ENCODE results near the gene FNDC1. TPM values are rescaled to one million over a fixed set of nuclear protein-coding genes. Genes with fewer than 3 reads are reported as not detected.

FNDC1 gene
- total RNA-seq, 1 donor from 2014 or later, result not detected

DNA sequence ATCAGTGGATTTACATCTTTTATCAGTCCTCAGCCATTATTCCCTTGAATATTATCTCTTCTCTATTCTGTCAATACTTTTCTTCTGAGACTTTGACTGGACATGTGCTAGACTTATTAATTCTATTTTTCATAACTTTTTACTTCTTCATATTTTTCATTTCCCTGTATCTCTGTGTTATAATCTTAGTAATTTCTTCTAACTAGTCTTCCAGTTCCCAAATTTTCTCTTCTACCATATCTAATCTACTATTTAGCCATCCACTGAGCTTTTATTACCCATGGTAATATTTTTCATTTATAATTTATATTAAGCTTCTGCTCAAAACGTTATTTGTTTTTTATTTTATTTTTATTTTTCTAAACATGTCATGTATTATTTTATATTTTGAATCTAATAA is 13.1 kb upstream of the FNDC1 start:
- intact Hi-C loops (cut with micrococcal nuclease), result no loop called here

DNA sequence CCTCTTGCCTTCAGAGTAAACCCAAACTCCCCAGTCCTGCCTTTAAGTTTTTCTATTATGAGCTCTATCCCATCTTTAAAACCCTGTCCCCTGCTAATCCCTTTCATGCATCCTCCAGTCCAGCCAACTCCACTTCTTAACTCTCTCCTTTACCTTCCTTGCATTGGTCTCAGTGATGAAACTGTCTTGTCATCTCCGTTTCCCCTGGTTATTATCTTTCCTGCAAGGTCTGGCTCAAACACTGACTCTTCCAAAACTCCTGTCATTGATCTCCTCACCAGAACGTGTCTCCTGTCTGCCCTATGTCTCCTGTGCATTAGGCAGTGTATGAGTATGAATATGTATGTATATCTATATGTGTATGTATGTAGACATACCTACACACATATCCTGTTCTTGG is 11.8 kb upstream of the FNDC1 start:
- intact Hi-C loops (cut with micrococcal nuclease), result no loop called here

DNA sequence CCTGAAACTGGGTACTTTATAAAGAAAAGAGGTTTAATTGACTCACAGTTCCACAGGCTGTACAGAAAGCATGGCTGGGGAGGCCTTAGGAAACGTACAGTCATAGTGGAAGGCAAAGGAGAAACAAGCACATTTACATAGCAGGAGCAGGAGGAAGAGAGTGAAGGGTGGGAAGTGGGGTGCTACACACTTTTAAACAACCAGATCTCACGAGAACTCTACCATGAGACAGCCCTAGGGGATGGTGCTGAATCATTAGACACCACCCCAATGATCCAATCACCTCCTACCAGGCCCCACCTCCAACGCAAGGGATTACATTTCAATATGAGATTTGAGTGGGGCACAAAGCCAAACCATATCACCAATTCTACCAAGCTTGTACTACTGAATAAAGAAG is 7.4 kb upstream of the FNDC1 start:
- intact Hi-C loops (cut with micrococcal nuclease), result no loop called here

- intact Hi-C loops (cut with micrococcal nuclease), result no loop called here
Observed at GRCh38 chr6:159163901-159164370, 5.3 kb upstream of the FNDC1 start.

- intact Hi-C loops (cut with micrococcal nuclease), result loop anchor here (1.0 kb wide), 1 partner anchor 486 kb away; no protein-coding TSS in a partner anchor
Observed at GRCh38 chr6:159168536-159169192, 536 bp upstream of the FNDC1 start.

GRCh38 chr6:159169557-159170332 is 545 bp downstream of the FNDC1 start:
- intact Hi-C loops (cut with micrococcal nuclease), result loop anchor here (1.0 to 5.0 kb wide), 2 partner anchors 485 to 773 kb away; no protein-coding TSS in a partner anchor

DNA sequence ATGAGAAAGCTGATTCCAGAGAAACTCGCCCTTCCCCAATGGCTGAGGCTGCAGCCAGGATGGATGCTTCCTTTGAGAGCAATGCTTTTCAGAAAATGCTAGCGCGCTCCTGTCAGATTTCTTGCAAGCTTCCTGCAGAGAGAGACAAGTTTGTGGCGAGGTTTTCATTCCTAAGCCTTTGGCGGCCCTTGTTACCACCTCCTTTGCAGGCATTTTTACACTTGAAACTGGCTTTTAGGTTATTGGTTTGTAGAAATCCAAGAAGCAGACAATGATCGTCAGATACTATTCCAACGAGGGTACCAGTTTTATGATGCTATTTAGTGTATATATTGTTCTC is 1.1 kb downstream of the FNDC1 start:
- intact Hi-C loops (cut with micrococcal nuclease), result loop anchor here (5.0 kb wide), 1 partner anchor 772 kb away; no protein-coding TSS in a partner anchor

DNA sequence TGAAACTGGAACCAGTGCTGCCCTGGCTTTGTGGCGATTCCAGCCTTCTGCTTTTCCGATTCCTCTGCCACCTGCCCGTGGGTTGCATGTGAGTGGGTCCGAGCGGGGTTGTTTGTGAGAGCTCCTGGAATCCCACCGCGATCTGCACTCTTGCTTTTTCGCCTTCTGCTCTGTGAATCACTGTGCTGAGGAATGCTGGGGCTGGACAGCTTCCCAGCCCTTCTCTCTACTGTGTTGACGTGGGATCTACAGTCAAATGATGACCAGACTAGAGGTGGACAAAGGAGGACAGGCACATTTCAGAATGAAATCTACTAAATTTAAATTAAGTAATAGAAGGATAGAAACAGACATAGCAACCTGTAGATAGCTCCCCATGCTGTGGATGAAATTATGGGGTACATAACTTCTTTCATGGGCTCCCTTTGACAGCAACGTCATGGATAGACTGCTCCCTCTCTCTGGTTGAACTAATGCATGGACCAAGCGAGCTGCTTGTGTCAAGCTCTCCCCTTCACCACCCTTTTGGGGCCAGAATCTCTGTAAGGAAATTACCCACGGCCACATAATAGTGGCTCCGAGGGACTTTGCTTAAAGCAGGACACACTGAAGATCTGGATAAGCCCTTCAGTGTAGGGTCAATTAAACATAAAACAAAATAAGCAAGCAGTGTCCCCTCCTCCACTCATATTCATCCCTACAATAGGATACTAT is 2.0 kb downstream of the FNDC1 start:
- intact Hi-C loops (cut with micrococcal nuclease), result loop anchor here (5.0 kb wide), 1 partner anchor 771 kb away; no protein-coding TSS in a partner anchor

- intact Hi-C loops (cut with micrococcal nuclease), result loop anchor here (5.0 kb wide), 1 partner anchor 770 kb away; no protein-coding TSS in a partner anchor
Observed at GRCh38 chr6:159172091-159172491, 2.9 kb downstream of the FNDC1 start.

GRCh38 chr6:159174263-159174969 is 5.2 kb downstream of the FNDC1 start:
- intact Hi-C loops (cut with micrococcal nuclease), result loop anchor here (1.0 to 5.0 kb wide), 5 partner anchors 79 to 768 kb away; no protein-coding TSS in a partner anchor

- intact Hi-C loops (cut with micrococcal nuclease), result no loop called here
Observed at GRCh38 chr6:159176913-159177312, 7.7 kb downstream of the FNDC1 start.

- intact Hi-C loops (cut with micrococcal nuclease), result no loop called here
Observed at GRCh38 chr6:159178847-159179246, 9.6 kb downstream of the FNDC1 start.

GRCh38 chr6:159180001-159180400 is 10.8 kb downstream of the FNDC1 start:
- intact Hi-C loops (cut with micrococcal nuclease), result no loop called here

- intact Hi-C loops (cut with micrococcal nuclease), result no loop called here
Observed at GRCh38 chr6:159181914-159182313, 12.7 kb downstream of the FNDC1 start.

- intact Hi-C loops (cut with micrococcal nuclease), result no loop called here
Observed at GRCh38 chr6:159184559-159184958, 15.4 kb downstream of the FNDC1 start.

DNA sequence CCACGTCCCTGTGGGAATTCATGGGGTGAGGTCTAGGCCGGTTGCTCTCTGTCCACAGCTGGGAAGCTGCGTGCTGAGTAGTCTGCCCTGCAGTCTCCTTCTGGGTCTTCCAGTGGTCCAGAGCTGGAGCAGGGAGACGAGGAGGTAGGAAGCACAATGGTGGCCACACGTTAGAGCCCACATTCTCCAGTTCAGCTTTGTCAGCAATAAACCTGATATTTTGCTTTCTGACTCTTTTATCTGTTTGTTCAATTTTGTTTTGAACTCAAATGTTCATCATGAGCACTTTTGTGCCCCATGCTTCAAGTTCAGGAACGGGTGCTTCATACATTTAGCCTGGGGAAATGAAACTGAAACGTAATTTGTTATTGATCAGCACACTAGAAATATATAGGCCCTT is 21.3 kb downstream of the FNDC1 start:
- intact Hi-C loops (cut with micrococcal nuclease), result no loop called here

- intact Hi-C loops (cut with micrococcal nuclease), result no loop called here
Observed at GRCh38 chr6:159193923-159194322, 24.7 kb downstream of the FNDC1 start.

GRCh38 chr6:159194421-159194820 is 25.2 kb downstream of the FNDC1 start:
- intact Hi-C loops (cut with micrococcal nuclease), result no loop called here

DNA sequence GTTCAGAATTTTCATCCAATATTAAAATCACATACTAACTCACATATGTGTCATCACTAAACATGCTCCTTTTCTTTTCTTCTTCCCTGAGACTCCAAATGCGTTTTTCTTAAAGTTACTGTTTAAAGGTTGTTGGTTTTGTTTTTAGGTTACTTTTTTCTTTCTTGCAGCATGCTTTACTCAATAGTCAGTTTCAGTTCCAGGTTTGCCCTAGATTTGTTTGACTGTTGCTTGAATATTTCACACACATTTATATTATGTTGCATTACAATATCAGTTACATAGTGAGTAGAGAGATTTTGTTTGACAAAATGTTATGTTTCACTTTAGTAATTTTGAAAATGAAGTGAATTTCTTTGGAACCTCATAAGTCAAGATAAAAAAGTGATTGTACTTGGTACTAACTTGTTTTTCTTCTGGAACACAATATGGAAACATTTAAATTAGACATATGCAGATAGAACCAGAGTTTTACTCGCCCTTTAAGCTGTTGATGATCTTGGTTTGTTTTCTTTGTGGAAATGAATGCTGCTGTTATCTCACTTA is 27.3 kb downstream of the FNDC1 start:
- intact Hi-C loops (cut with micrococcal nuclease), result no loop called here

DNA sequence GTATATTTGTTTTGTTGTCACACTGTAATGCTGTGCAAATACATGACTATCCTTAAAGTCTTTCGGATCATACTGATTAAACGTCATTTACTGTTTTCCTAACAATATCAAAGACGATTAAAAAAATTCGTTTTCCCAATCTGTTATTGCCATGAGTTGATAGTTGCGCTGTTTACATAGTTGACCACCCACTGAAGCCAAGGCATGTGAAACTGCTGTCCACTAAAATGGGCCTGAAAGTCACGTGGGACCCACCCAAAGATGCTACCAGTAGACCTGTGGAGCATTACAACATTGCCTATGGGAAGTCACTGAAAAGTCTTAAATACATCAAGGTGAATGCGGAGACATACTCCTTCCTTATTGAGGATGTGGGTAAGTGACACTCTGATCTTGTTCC is 28.1 kb downstream of the FNDC1 start:
- intact Hi-C loops (cut with micrococcal nuclease), result no loop called here

DNA sequence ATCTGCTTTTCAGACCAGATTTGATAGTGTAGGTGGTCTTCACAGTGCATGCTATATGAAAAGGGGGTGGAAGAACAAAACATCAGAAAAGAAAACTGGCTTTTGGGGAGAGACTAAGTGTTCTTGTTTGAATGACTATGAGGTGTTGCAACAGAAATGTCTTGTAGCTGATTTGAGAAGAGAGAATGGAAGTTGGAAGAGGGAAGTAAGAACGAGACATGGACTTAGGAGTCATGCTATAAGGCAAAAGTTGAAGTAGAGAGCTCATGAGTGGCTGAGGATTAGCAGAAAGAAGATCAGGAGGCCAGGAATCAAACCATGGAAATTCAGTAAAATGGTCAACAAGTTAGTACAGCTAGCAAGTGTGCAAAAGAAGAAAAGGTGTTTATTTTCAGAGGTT is 32.1 kb downstream of the FNDC1 start:
- intact Hi-C loops (cut with micrococcal nuclease), result no loop called here
